Measurements from ENCODE around the gene SORBS2. TPM values are rescaled to one million over a fixed set of nuclear protein-coding genes. Genes with fewer than 3 reads are reported as not detected.
A peak's percentile ranks its signal among the peaks of the same experiment; 100 is the strongest.

Gene SORBS2
- total RNA-seq, 1 experiment from 2014 or later, result 8.4 TPM

DNA sequence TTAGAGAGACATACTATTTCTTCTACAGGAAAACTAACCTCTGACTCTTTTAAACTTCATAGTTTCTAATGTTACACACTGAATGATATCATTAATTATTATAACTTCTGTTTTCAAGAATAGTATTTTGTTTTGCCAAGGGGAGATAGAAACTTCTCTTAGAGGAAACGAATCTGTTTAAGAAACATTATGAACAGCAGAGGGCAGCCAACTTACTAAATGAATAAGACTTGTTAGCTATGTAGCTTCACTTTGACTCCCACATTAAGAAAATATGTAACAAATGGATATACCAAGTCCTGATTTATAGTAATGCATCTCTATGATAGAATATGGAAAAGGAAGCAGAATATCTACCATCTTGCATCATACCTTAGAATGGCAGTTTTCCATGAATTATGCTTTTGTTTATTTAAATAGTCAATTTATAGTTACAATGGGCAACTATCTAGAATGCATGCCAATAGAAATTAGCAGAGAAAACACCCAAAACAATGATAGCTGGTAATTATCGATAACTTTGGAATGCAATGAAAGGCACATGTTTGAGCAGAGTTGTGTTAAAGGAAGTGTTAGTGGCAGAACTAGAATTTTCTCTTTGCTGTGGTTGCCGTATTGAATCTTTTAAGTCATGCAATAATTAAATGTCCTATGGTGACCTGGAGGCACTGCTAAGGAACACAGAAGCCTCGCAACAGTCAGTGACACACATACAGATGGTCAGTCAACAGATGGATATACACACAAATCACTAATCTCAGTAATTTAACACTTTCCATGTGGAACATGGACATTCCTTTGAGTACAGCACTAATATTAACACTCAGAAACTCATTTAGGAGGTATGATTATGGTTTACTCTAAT is 171.0 kb downstream of the SORBS2 start:
- DNase-seq (ENCODE audit: low read depth, low spot score) (peak; percentile 10), ATAC-seq (no peak)
- H3K27me3 ChIP-seq (ENCODE audit: control insufficient read depth, insufficient read depth, low read length), result no peaks in the 10 kb centered on the region
- no peaks in the 10 kb centered on the region for H3K4me1 ChIP-seq (ENCODE audit: control insufficient read depth, insufficient read depth, low read length)
- intact Hi-C loops (cut with micrococcal nuclease; ENCODE audit: unreplicated experiment) (loop anchor here (5.0 kb wide), 2 partner anchors 381 to 396 kb away; no protein-coding TSS in a partner anchor), in situ Hi-C loops (cut with HindIII; ENCODE audit: low pct_unique_long_range_greater_than_20kb, low sequenced_read_pairs) (no loop called here)
- H3K4me3 ChIP-seq (ENCODE audit: low read depth in 2 of 2, low read length in 2 of 2), result no peak overlapping the region
- TF ChIP-seq, protein P1, sequence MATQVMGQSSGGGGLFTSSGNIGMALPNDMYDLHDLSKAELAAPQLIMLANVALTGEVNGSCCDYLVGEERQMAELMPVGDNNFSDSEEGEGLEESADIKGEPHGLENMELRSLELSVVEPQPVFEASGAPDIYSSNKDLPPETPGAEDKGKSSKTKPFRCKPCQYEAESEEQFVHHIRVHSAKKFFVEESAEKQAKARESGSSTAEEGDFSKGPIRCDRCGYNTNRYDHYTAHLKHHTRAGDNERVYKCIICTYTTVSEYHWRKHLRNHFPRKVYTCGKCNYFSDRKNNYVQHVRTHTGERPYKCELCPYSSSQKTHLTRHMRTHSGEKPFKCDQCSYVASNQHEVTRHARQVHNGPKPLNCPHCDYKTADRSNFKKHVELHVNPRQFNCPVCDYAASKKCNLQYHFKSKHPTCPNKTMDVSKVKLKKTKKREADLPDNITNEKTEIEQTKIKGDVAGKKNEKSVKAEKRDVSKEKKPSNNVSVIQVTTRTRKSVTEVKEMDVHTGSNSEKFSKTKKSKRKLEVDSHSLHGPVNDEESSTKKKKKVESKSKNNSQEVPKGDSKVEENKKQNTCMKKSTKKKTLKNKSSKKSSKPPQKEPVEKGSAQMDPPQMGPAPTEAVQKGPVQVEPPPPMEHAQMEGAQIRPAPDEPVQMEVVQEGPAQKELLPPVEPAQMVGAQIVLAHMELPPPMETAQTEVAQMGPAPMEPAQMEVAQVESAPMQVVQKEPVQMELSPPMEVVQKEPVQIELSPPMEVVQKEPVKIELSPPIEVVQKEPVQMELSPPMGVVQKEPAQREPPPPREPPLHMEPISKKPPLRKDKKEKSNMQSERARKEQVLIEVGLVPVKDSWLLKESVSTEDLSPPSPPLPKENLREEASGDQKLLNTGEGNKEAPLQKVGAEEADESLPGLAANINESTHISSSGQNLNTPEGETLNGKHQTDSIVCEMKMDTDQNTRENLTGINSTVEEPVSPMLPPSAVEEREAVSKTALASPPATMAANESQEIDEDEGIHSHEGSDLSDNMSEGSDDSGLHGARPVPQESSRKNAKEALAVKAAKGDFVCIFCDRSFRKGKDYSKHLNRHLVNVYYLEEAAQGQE (IDR thresholded peaks at IDR 0.05; ENCODE audit: insufficient read depth in 1 of 2, low read depth in 2 of 2, low read length in 1 of 2), result no peak
- TF ChIP-seq TCF7L2 (IDR thresholded peaks at IDR 0.05; ENCODE audit: low read depth, low read length), result no peak
- TF ChIP-seq, protein P2, sequence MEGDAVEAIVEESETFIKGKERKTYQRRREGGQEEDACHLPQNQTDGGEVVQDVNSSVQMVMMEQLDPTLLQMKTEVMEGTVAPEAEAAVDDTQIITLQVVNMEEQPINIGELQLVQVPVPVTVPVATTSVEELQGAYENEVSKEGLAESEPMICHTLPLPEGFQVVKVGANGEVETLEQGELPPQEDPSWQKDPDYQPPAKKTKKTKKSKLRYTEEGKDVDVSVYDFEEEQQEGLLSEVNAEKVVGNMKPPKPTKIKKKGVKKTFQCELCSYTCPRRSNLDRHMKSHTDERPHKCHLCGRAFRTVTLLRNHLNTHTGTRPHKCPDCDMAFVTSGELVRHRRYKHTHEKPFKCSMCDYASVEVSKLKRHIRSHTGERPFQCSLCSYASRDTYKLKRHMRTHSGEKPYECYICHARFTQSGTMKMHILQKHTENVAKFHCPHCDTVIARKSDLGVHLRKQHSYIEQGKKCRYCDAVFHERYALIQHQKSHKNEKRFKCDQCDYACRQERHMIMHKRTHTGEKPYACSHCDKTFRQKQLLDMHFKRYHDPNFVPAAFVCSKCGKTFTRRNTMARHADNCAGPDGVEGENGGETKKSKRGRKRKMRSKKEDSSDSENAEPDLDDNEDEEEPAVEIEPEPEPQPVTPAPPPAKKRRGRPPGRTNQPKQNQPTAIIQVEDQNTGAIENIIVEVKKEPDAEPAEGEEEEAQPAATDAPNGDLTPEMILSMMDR (IDR thresholded peaks at IDR 0.05), result peak; percentile 37; the same call in 1 of the 2 replicates
- CTCF ChIA-PET, result interaction anchor here (1.1 to 2.8 kb wide), 3 partner anchors 13 to 397 kb away, joined by 3 to 17 read pairs (median 7); no protein-coding TSS in a partner anchor
- H3K36me3 ChIP-seq (ENCODE audit: control insufficient read depth, insufficient read depth, low read length), result no peaks in the 10 kb centered on the region
- no peak overlapping the region for H3K27ac ChIP-seq (ENCODE audit: low read length)
- POLR2A ChIA-PET, result no interaction called here
- no TSS peak for BruUV-seq (replicated peaks)
- no peaks in the 10 kb centered on the region for H3K9me3 ChIP-seq (ENCODE audit: control insufficient read depth, insufficient read depth, low read depth, low read length)

DNA sequence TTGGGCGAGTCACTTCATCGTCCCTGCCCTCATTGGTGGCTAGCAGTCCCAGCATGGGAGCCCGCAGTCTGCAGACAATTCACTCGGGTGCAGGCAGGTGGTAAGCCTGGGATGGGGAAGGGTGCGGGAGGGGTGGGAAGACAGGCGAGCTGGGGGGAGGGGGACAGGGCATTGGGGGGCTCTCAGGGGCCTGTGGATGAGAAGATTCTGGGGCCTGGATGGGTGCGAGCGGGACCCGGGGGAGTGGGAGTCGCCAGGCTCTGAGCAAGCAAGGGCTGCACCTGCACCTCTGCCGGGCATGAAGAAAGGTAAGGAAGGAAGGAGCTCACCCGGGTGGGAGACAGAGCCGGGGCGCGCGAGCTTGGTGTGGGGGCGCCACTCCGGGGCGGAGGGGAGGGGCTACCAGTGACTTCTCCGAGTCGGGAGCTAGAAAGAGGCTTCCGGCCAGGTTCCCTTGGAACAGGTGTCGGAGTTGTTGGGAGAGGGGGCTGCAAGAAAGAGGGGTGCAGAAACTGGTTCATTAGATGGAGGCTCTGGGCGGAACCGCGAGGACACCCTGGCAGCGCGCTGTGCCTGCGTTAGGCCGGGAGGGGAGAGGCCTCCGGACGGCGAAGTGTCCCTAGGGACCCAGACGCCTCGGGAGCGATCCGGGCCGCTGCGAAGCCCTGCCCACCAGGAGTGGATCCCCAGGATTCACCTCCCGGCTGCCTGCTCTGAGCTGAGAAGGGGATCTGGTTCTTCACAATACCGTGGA is 173.3 kb downstream of the SORBS2 start:
- no peak for ATAC-seq
- Histone ChIP-seq H3K9me3 (ENCODE audit: control insufficient read depth, insufficient read depth, low read depth, low read length) (no peaks in the 10 kb centered on the region), H3K4me3 (ENCODE audit: low read depth in 2 of 2, low read length in 2 of 2) (no peak overlapping the region), H3K4me1 (ENCODE audit: control insufficient read depth, insufficient read depth, low read length) (no peaks in the 10 kb centered on the region), H3K36me3 (ENCODE audit: control insufficient read depth, insufficient read depth, low read length) (no peaks in the 10 kb centered on the region), H3K27me3 (ENCODE audit: control insufficient read depth, insufficient read depth, low read length) (no peaks in the 10 kb centered on the region), H3K27ac (ENCODE audit: low read length) (no peak overlapping the region)
- in situ Hi-C loops (cut with HindIII; ENCODE audit: low pct_unique_long_range_greater_than_20kb, low sequenced_read_pairs) (no loop called here), intact Hi-C loops (cut with micrococcal nuclease; ENCODE audit: unreplicated experiment) (no loop called here)
- CTCF ChIA-PET, result interaction anchor here (0.7 to 2.8 kb wide), 2 partner anchors 27 to 383 kb away, joined by 3 to 17 read pairs; no protein-coding TSS in a partner anchor
- no TSS peak for BruUV-seq (replicated peaks)
- POLR2A ChIA-PET, result no interaction called here
- DNase-seq (ENCODE audit: low read depth, low spot score), result no peak
- TF ChIP-seq, protein P1 (IDR thresholded peaks at IDR 0.05; ENCODE audit: insufficient read depth in 1 of 2, low read depth in 2 of 2, low read length in 1 of 2), result no peak
- TF ChIP-seq, protein P2 (IDR thresholded peaks at IDR 0.05), result no peak
- TF ChIP-seq POLR2AphosphoS5 (IDR thresholded peaks at IDR 0.05; ENCODE audit: low read depth, low read length) (no peak), SIN3A (IDR thresholded peaks at IDR 0.05; ENCODE audit: borderline replicate concordance, insufficient read depth, low read depth, low read length) (no peak), TCF7L2 (IDR thresholded peaks at IDR 0.05; ENCODE audit: low read depth, low read length) (no peak)
